ENCODE measurements around the gene FGF2.
"Not testable (repeated sequence)": the region's sequence is repeated elsewhere in the genome, so short reads cannot be mapped to it uniquely, and the experiment has no call there.

FGF2 gene

GRCh38 chr4:122932763-122933162, 106.1 kb downstream of the FGF2 start:
- no peak for DNase-seq (ENCODE audit: extremely low read depth, low read depth)
- no peak for TF ChIP-seq CTCF (IDR thresholded peaks at IDR 0.05; ENCODE audit: low read depth, low read length, missing control alignments)
- no peak overlapping the region for H3K4me3 ChIP-seq (replicated peaks; ENCODE audit: low read depth, low read length)

GRCh38 chr4:122945136-122945535, 118.5 kb downstream of the FGF2 start:
- H3K4me3 ChIP-seq (replicated peaks; ENCODE audit: low read depth, low read length); DNase-seq (ENCODE audit: extremely low read depth, low read depth): not testable (repeated sequence)

DNA sequence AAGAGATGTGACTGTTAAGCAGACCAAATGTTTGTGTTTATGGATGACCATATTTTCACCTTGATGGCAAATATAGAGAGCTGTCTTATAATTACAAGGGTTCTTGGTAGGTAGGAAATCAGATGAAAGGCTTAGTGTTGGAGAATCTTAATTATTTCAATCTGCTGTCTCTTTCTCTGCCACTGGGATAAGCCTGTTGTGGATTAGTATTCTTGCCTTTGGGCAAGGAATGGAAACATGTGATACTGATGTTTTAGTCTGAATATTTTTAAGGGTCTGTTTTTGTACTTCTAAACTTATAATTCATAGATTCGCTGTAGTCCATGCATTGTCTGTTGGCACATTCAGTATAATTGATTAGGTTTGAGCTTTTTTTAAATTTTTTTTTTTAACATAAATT, 119.5 kb downstream of the FGF2 start:
- TF ChIP-seq CTCF (IDR thresholded peaks at IDR 0.05; ENCODE audit: low read depth, low read length, missing control alignments) = no peak
- no peak for DNase-seq (ENCODE audit: extremely low read depth, low read depth)
- H3K4me3 ChIP-seq (replicated peaks; ENCODE audit: low read depth, low read length) = no peak overlapping the region

Data from HFF-Myc (cell line).